DMS79 (cell line): ENCODE measurements around the gene MAP4K1.
"Not testable (repeated sequence)": the region's sequence is repeated elsewhere in the genome, so short reads cannot be mapped to it uniquely, and the experiment has no call there.

ENCODE experiments used
- DNase-seq: peaks from one replicate; lab custom pipeline; 2025; lab: John Stamatoyannopoulos, UW

Gene MAP4K1

DNA sequence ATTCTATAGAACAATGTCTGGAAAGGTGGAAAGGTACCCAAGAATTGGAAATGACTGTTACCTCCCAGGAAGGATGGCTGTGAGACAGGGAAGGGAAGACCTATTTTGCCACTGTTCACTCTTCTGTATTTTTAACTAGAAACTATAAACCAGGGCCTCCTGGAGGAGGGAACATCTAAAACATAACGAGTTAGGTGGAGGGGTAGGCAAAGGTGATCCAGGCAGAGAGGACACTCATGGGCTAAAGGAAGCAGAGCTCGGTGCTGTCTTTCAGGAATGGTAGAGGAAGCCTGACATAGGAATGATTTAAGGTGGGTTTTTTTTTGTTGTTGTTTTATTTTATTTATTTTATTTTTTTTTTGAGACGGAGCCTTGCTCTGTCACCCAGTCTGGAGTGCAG is 7.1 kb upstream of the MAP4K1 start:
- no peak for DNase-seq

GRCh38 chr19:38619361-38620174 is 1.8 kb upstream of the MAP4K1 start:
- no peak for DNase-seq

DNA sequence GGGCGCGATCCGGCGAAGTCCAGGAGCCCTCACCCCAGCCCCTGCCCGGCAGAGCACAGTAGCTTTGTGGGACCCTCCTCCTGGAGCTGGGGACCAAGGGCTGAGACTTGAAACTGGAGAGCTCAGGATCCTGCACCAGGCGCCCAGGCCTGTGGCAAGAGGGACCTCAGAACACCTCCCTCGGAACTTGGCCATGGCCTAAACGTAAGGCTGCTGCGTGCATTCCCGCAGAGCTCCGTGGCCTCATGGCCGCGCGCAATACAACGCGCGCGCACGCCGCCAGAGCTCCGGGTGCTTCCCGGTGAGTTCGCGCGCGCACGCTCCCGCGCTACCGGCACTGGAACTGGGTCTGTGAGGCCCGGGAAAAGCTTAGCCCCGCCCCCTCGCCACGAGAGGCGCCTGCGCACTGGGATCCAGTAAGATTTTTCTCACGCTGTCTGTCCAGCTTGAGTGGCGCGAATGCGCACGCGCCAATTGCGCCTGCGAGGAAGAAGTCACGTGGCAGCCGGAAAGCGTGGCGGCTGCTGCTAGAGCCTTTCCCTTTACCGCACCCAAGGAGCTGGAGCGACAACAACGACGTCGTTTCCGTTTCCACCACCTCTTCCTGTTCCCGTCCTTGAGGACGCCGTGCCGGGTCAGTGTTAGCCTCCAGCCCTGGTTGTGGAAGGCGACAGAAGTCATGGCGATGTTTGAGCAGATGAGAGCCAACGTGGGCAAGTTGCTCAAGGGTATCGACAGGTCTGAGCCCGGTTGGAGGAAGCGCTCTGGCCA is 1.0 kb upstream of the MAP4K1 start, which contains the start of gene EIF3K:
Gene EIF3K (plus strand): TSS at position 599 of the 771 bp plus-strand sequence. CDS start 81 bp downstream, at position 680.
- peak; percentile 96 for DNase-seq

GRCh38 chr19:38617283-38617763 is 430 bp downstream of the MAP4K1 start:
- DNase-seq, result no peak

DNA sequence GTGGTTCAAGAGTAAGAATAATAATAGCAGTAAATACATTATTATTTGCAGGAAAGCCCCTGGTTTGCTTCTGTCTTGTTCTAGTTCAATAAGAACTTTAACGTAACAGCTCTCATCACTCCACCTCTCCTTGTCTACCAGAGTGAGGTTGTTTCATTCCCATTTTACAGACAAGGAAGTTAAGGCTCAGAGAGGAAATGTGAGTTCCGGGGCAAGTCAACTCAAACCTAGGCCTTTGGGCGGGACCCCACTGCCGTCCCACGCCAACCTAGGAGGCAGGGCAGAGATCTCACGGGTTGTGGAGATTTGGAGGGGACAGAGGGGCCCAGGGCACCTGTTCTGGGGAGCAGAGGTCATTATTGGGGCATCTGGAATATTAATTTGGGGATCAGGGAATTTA is 1.5 kb downstream of the MAP4K1 start:
- no peak for DNase-seq

- DNase-seq, result no peak
Measured at GRCh38 chr19:38615007-38615581, 2.7 kb downstream of the MAP4K1 start.

- DNase-seq, result no peak
Measured at GRCh38 chr19:38614289-38614688, 3.5 kb downstream of the MAP4K1 start.

DNA sequence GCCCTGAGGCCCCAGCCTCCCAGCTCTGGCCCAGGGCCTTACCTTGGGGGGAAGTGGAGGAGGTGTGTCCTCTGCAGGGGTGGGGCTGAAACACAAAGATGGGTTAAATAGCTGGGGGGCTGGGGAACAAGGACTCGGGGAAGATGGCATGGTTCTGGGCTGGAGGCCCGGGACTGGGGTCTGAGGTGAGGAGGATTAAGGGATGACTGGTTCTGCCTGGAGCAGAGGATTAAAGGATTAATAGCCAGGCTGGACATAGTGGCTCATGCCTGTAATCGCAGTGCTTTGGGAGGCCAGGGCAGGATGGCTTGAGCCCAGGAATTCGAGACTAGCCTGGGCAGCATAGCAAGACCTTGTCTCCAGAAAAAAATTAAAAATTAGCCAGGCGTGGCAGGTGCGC is 11.6 kb downstream of the MAP4K1 start:
- DNase-seq, result no peak

- DNase-seq, result not testable (repeated sequence)
Measured at GRCh38 chr19:38602856-38603255, 14.9 kb downstream of the MAP4K1 start.

- DNase-seq, result no peak
Measured at GRCh38 chr19:38599722-38600121, 18.0 kb downstream of the MAP4K1 start.

GRCh38 chr19:38597075-38597474 is 20.7 kb downstream of the MAP4K1 start:
- DNase-seq, result no peak

DNA sequence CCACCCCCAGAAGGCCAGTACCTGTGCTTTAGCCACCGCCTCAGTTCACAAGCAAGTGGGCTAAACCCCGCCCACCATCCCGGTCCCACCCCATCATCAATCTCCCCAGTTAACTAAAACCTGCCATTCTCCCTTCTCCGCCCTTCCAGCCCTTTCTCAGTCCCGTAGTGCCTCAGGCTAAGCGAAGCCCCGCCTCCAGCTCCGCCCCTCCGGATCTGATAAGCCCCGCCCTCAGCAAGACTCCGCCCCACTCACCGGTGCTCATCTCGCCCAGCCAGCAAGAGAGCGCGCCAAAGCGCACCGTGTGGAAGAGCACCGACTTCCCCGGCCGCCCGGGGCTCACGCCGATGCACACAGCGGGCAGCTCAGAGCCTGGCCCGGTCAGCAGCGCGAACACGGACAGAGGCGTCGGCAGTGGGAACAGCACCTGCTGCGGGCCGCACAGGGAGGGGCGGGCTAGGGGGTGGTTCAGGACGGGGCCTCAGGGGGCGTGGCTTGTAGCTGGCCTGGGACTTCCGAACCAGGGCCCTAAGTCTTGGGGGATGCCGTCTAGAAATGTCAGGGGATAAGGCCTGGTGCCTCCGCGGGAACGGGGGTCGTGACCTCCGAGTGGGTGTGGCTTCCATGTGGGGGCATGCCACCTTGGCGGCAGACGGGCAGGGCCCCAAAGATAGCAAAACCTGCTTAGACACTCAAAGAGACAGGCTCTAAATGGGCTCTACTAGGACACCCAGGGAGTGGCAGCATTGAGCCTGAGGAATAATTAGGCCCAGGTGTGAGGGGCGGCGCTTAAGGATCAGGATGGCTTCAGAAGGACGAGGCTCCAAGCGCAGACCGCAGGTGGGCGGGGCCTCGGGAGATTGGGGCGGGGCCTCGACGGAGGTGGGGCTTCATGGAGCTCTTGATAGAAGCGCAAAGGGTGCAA is 21.4 kb downstream of the MAP4K1 start:
- no peak for DNase-seq

DNA sequence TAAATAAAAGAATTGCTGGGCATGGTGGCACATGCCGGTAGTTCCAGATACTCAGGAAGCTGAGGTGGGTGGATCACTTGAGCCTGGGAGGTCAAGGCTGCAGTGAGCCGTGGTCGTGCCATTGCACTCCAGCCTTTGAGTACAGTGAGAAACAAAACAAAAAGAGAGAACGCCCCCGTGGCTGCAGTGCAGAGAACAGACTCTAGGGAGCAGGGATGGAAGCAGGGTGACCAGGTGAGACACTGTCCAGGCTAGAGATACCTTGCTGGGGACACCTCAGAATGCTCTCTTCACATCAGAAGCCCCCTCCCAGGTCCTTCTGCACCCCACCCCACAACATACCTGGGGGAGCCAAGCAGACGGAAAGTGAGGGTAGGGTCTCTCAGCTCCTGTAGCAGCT is 24.8 kb downstream of the MAP4K1 start:
- no peak for DNase-seq

GRCh38 chr19:38588041-38588440 is 29.7 kb downstream of the MAP4K1 start:
- no peak for DNase-seq

DNA sequence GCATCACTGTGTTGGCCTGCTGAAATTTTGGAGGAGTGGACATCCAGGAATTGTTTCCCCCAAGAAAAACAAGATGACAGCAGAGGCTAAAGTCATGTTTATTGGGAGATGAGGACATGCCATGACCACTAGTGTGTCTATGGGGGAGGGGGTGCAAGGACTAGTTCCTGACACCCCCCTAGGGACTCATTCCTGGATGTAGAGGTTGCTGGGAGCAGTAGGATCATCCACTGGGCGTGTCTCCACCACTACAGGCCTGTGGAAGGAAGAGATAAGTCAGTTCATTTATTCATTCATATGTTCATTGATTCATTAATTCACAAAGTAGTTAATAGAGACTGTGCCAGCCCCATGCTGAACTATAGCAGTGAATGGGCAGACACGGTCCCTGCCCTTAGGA is 30.2 kb downstream of the MAP4K1 start:
- DNase-seq, result no peak

DNA sequence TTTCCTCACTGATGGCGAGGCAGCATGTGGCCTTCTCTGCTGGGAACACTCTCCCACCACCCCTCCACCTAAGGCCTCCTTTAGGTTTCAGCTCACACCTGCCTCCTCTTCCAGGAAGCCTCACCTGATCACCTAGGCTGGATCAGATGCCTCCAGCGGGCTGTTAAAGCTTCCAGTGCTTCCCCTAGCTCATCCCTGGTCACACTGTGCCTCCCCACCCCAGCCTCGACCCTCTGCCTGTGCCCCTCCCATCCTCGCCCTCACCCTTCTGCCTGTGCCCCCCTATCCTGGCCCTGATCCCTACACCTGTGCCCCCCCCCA is 33.8 kb downstream of the MAP4K1 start:
- DNase-seq, result no peak

- no peak for DNase-seq
Measured at GRCh38 chr19:38583219-38583984, 34.4 kb downstream of the MAP4K1 start.

GRCh38 chr19:38580080-38580479 is 37.7 kb downstream of the MAP4K1 start:
- DNase-seq, result no peak

DNA sequence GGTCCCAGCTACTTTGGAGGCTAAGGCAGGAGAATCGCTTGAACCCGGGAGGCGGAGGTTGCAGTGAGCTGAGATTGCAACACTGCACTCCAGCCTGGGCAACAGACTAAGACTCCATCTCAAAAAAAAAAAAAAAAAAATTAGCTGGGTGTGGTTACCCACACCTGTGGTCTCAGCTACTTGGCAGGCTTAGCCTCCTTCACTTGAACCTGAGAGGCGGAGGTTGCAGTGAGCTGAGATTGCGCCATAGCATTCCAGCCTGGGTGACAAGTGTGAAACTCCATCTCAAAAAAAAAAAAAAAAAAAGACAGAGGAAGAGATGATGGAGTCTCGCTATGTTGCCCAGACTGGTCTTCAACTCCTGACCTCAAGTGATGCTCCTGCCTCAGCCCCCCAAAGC is 38.4 kb downstream of the MAP4K1 start:
- peak; percentile 23 for DNase-seq

DNA sequence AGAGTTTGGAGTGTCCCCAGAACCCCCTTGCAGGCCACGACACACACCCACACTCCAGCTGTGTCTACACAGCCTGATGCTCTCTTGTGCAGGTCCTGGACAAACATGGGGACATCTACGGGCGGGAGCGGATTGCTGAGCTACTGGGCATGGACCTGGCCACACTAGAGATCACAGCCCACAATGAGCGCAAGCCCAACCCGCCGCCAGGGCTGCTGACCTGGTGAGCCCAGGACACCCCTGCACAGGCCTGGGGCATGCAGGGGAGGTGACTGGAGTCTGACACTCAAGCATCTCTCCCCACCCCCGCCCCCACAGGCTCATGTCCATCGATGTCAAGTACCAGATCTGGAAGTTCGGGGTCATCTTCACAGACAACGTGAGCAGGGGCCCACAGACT is 39.9 kb downstream of the MAP4K1 start:
- DNase-seq, result no peak

- no peak for DNase-seq
Measured at GRCh38 chr19:38571682-38572081, 46.1 kb downstream of the MAP4K1 start.
